SU-DHL-6 (cell line): ENCODE measurements around the gene FHAD1.

Source experiments
- EZH2phosphoT487 ChIP-seq: fragments of 200-600 bp; sonication (generic), shearing (Covaris generic); conservative IDR thresholded peaks from 2 replicates; pipeline ENCODE4 v1.6.1; 2018; ENCODE audit warnings: mild to moderate bottlenecking, antibody characterized with exemption, low read length, moderate library complexity, mixed read lengths
- TF ChIP-seq, protein P1 (sequence below): fragments of 200-600 bp; sonication (generic); IDR thresholded peaks from one replicate; pipeline ENCODE4 v1.5.1; 2017; ENCODE audit warnings: antibody characterized with exemption, mild to moderate bottlenecking, low read length, moderate library complexity; ENCODE audit not compliant: insufficient read depth, poor library complexity, severe bottlenecking

DNA sequence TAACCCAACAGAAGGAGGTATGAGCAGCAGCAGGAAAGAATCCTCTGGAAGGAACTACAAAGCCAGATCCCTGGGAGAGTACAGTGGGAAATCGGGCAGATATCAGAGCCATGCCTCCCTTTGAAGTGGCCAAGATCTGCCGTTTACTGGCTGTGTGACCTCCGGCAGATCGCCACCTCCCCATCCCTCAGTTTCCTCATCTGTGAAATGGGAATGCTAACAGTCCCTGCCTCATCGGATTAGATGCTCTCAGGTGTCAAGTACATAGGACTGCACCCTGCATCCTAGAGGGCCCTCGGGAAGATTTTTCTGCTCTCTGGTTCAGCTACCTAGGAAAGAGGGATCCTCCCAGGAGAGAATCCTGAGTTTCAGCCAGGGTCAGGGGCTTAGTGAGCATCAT, 102.1 kb downstream of the FHAD1 start:
- TF ChIP-seq, protein P1, sequence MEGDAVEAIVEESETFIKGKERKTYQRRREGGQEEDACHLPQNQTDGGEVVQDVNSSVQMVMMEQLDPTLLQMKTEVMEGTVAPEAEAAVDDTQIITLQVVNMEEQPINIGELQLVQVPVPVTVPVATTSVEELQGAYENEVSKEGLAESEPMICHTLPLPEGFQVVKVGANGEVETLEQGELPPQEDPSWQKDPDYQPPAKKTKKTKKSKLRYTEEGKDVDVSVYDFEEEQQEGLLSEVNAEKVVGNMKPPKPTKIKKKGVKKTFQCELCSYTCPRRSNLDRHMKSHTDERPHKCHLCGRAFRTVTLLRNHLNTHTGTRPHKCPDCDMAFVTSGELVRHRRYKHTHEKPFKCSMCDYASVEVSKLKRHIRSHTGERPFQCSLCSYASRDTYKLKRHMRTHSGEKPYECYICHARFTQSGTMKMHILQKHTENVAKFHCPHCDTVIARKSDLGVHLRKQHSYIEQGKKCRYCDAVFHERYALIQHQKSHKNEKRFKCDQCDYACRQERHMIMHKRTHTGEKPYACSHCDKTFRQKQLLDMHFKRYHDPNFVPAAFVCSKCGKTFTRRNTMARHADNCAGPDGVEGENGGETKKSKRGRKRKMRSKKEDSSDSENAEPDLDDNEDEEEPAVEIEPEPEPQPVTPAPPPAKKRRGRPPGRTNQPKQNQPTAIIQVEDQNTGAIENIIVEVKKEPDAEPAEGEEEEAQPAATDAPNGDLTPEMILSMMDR, result no peak
- no peak for TF ChIP-seq EZH2phosphoT487
